Pancreas (tissue), 10 donors: ENCODE measurements around the gene KRTAP10-2. TPM values are rescaled to one million over a fixed set of nuclear protein-coding genes. Genes with fewer than 3 reads are reported as not detected.

ENCODE experiments used
- ATAC-seq, 4 donors: fragments of 200-7000 bp; cut with Tn5 transposase; one replicate each; pipeline versions ENCODE4 v1.8.0 to v1.9.1; 2020; ENCODE audit warnings: mild to moderate bottlenecking in 4 of 4, moderate library complexity in 4 of 4
- DNase-seq, 6 donors: peaks; one replicate each; pipeline ENCODE4 v3.0.0-alpha.2; 2020
- FAIRE-seq: peaks from 2 replicates; lab custom pipeline; 2012; peaks lifted over from hg19 to GRCh38; lab: Jason Lieb, UNC
- H3K27ac ChIP-seq, 4 donors: fragments of 200-600 bp; sonication (generic); 1 replicate in 3 of 4; 2 replicates in 1 of 4; pipeline versions ENCODE4 v1.5.0 to v1.8.0; 2020
- H3K27me3 ChIP-seq, 4 donors: fragments of 200-600 bp; one replicate each; pipeline ENCODE4 v1.8.0; 2021
- H3K36me3 ChIP-seq, 3 donors: fragments of 200-600 bp; sonication (generic) in 1 of 3; one replicate each; pipeline versions ENCODE4 v1.5.0 to v1.8.0; 2020 to 2021
- H3K4me1 ChIP-seq, 3 donors: fragments of 200-600 bp; one replicate each; pipeline ENCODE4 v1.8.0; 2021
- H3K4me3 ChIP-seq, 4 donors: fragments of 200-600 bp; sonication (generic) in 2 of 4; one replicate each; pipeline versions ENCODE4 v1.5.0 to v1.8.0; 2020 to 2021
- H3K9me3 ChIP-seq, 4 donors: fragments of 200-600 bp; one replicate each; pipeline ENCODE4 v1.8.0; 2021
- CTCF ChIP-seq, 4 donors: fragments of 200-600 bp; sonication (generic) in 3 of 4; IDR thresholded peaks; one replicate each; pipeline versions ENCODE4 v1.5.0 to v1.8.0; 2021; ENCODE audit warnings: antibody characterized with exemption in 4 of 4
- WGBS, 2 donors: extraction: QIAGEN DNeasy Blood & Tissue Kit; methylation state at CpG; one replicate each; pipeline ENCODE4 v1.1.7; 2013; 5-methylcytosine and 5-hydroxymethylcytosine counted together
- intact Hi-C, 3 donors: fragments of 100-400 bp; cut with DNase I; formaldehyde crosslinking; loops; one replicate each; pipeline versions ENCODE4 v1.11.1 to v1.14.2; 2022
- polyA plus RNA-seq, 2 donors: library from polyadenylated mRNA; stranded (reverse); fragments of 200-250 nt; gene quantifications; one replicate each; pipeline ENCODE4 v1.2.3, GENCODE V29; 2013
- total RNA-seq, 6 donors: library from RNA; stranded (reverse); fragmentation: NEBNext Ultra II Directional in 4 of 6; extraction: Animal tissue kit (Norgen Biotek cat#: 25700) in 4 of 6; gene quantifications; one replicate each; pipeline versions ENCODE4 v1.2.1 to v1.2.4, GENCODE V29; 2021 to 2023
- donor health status: healthy with polysubstance abuse.
- donor health status: DM: no; HTN: no; CAD: no; lungs with moderate emphysema.
- donor health status: DM: no; HTN: no; CAD: no.
- donor health status: control.
- donor health status: control.
- donor health status: Bipolar disorder and iron deficiency.
- donor health status: DM: yes; HTN: yes; CAD: no.
- donor health status: DM: no; HTN: no; CAD: no.
- donor health status: DM: no; HTN: no; CAD: no.
- donor health status: DM: yes; HTN: yes; CAD: no.

The KRTAP10-2 gene
- total and polyA plus RNA-seq, 8 donors = not detected

GRCh38 chr21:44514746-44515358 lies 36.5 kb downstream of the KRTAP10-2 start:
- DNase-seq = peak in 2 of 6 donors; percentile 25 to 41
- intact Hi-C loops = loop anchor here in 2 of 3 donors (5.0 to 10.0 kb wide), 2 partner anchors 280 to 282 kb away; no protein-coding TSS in a partner anchor
- Histone ChIP-seq H3K27me3 (no peaks in the 10 kb centered on the region), H3K27ac (no peak overlapping the region), H3K36me3 (no peaks in the 10 kb centered on the region), H3K9me3 (no peaks in the 10 kb centered on the region), H3K4me1 (peaks cover 0 to 7% (median 5%) of the 10 kb centered on the region in 3 donors), H3K4me3 (no peak overlapping the region)
- no peak for ATAC-seq
- 52 to 78% methylated on average over 11 of the region's 11 CpGs for WGBS, 2 donors
- TF ChIP-seq CTCF (IDR thresholded peaks at IDR 0.05) = no peak
- FAIRE-seq = no peak

GRCh38 chr21:44514218-44514520 lies 37.1 kb downstream of the KRTAP10-2 start:
- Histone ChIP-seq H3K27me3 (no peaks in the 10 kb centered on the region), H3K36me3 (no peaks in the 10 kb centered on the region), H3K4me1 (peaks cover 0 to 9% (median 5%) of the 10 kb centered on the region in 3 donors), H3K27ac (no peak overlapping the region), H3K9me3 (no peaks in the 10 kb centered on the region), H3K4me3 (no peak overlapping the region)
- DNase-seq = peak in 1 of 6 donors; percentile 36
- no peak for ATAC-seq
- no peak for TF ChIP-seq CTCF (IDR thresholded peaks at IDR 0.05)
- intact Hi-C loops = loop anchor here in 2 of 3 donors (5.0 to 10.0 kb wide), 2 partner anchors 281 to 283 kb away; no protein-coding TSS in a partner anchor
- FAIRE-seq = no peak
- 69 to 87% methylated on average over 7 of the region's 7 CpGs for WGBS, 2 donors

GRCh38 chr21:44513389-44514217 lies 37.7 kb downstream of the KRTAP10-2 start:
- intact Hi-C loops = loop anchor here in 2 of 3 donors (5.0 to 10.0 kb wide), 2 partner anchors 281 to 284 kb away; no protein-coding TSS in a partner anchor
- no peak overlapping the region for H3K27ac ChIP-seq
- peaks cover 0 to 9% (median 5%) of the 10 kb centered on the region in 3 donors for H3K4me1 ChIP-seq
- FAIRE-seq = no peak
- 61 to 65% methylated on average over 15 of the region's 15 CpGs for WGBS, 2 donors
- ATAC-seq = no peak
- H3K9me3 ChIP-seq = no peaks in the 10 kb centered on the region
- peak in 2 of 6 donors; percentile 62 to 71 for DNase-seq
- no peak overlapping the region for H3K4me3 ChIP-seq
- no peaks in the 10 kb centered on the region for H3K36me3 ChIP-seq
- no peaks in the 10 kb centered on the region for H3K27me3 ChIP-seq
- TF ChIP-seq CTCF (IDR thresholded peaks at IDR 0.05) = no peak

GRCh38 chr21:44512496-44513388 lies 38.6 kb downstream of the KRTAP10-2 start:
- Histone ChIP-seq H3K27ac (no peak overlapping the region), H3K4me3 (no peak overlapping the region), H3K36me3 (no peaks in the 10 kb centered on the region), H3K4me1 (peaks cover 0 to 9% (median 5%) of the 10 kb centered on the region in 3 donors), H3K9me3 (no peaks in the 10 kb centered on the region), H3K27me3 (no peaks in the 10 kb centered on the region)
- intact Hi-C loops = loop anchor here in 2 of 3 donors (5.0 to 10.0 kb wide), 2 partner anchors 282 to 285 kb away; no protein-coding TSS in a partner anchor
- FAIRE-seq = no peak
- no peak for ATAC-seq
- DNase-seq = peak in 2 of 6 donors; percentile 42 to 59
- 68 to 75% methylated on average over 21 of the region's 21 CpGs for WGBS, 2 donors
- TF ChIP-seq CTCF (IDR thresholded peaks at IDR 0.05) = no peak
